OCI-LY1 (cell line): ENCODE results near the gene FBXO8.

ENCODE experiments used
- H2AFZ ChIP-seq: fragments of 200-600 bp; sonication (generic), shearing (Covaris generic); 2 replicates; pipeline ENCODE4 v1.6.0; 2014; ENCODE audit warnings: antibody characterized with exemption, mild to moderate bottlenecking, low read length
- H3F3A ChIP-seq: fragments of 200-600 bp; sonication (generic), shearing (Covaris generic); 2 replicates; pipeline ENCODE4 v1.6.0; 2014; ENCODE audit warnings: mild to moderate bottlenecking, antibody characterized with exemption, low read length, moderate library complexity; ENCODE audit not compliant: insufficient read depth
- H3K27ac ChIP-seq: fragments of 200-600 bp; sonication (generic); 2 replicates; pipeline ENCODE4 v1.5.1; 2014; ENCODE audit warnings: low read length, mixed run types, mild to moderate bottlenecking, low read depth; ENCODE audit not compliant: poor library complexity, severe bottlenecking
- H3K27me3 ChIP-seq: fragments of 200-600 bp; sonication (generic); 2 replicates; pipeline ENCODE4 v1.6.0; 2014; ENCODE audit warnings: antibody characterized with exemption, mild to moderate bottlenecking, low read length, moderate library complexity; ENCODE audit not compliant: insufficient read depth
- H3K36me3 ChIP-seq: fragments of 200-600 bp; sonication (generic); 2 replicates; pipeline ENCODE4 v1.6.1; 2014; ENCODE audit warnings: mild to moderate bottlenecking, antibody characterized with exemption, low read length, moderate library complexity, mixed read lengths; ENCODE audit not compliant: insufficient read depth
- H3K4me1 ChIP-seq: fragments of 200-600 bp; sonication (generic); 2 replicates; pipeline ENCODE4 v1.5.1; 2014; ENCODE audit warnings: mild to moderate bottlenecking, low read length, moderate library complexity; ENCODE audit not compliant: insufficient read depth, severe bottlenecking
- H3K4me2 ChIP-seq: fragments of 200-600 bp; sonication (generic), shearing (Covaris generic); 2 replicates; pipeline ENCODE4 v1.6.1; 2014; ENCODE audit warnings: low read length
- H3K4me3 ChIP-seq: fragments of 200-600 bp; sonication (generic); 2 replicates; pipeline ENCODE4 v1.5.1; 2014; ENCODE audit warnings: low read length, low read depth, mild to moderate bottlenecking, mixed read lengths; ENCODE audit not compliant: poor library complexity, severe bottlenecking
- H3K79me2 ChIP-seq: fragments of 200-600 bp; shearing (Covaris generic); 2 replicates; pipeline ENCODE4 v1.6.1; 2016; ENCODE audit warnings: mixed run types, low read length, mixed read lengths; ENCODE audit not compliant: insufficient read depth
- H3K9ac ChIP-seq: fragments of 200-600 bp; sonication (generic), shearing (Covaris generic); 2 replicates; pipeline ENCODE4 v1.6.1; 2014; ENCODE audit warnings: mild to moderate bottlenecking, low read length, mixed read lengths
- H3K9me2 ChIP-seq: fragments of 200-600 bp; sonication (generic), shearing (Covaris generic); 2 replicates; pipeline ENCODE4 v1.6.1; 2014; ENCODE audit warnings: low read depth, mild to moderate bottlenecking, low read length, mixed read lengths
- H3K9me3 ChIP-seq: fragments of 200-600 bp; shearing (Covaris generic); 2 replicates; pipeline ENCODE4 v1.6.1; 2014; ENCODE audit warnings: low read length, mixed read lengths
- H4K20me1 ChIP-seq: fragments of 200-600 bp; sonication (generic), shearing (Covaris generic); 2 replicates; pipeline ENCODE4 v1.6.0; 2016; ENCODE audit warnings: mild to moderate bottlenecking, low read length; ENCODE audit not compliant: insufficient read depth
- CTCF ChIP-seq: fragments of 200-600 bp; sonication (generic), shearing (Covaris generic); IDR thresholded peaks from 2 replicates; pipeline ENCODE4 v1.5.1; 2017; ENCODE audit warnings: mild to moderate bottlenecking, antibody characterized with exemption, low read length, moderate library complexity, mixed read lengths
- EZH2 ChIP-seq: fragments of 200-600 bp; sonication (generic), shearing (Covaris generic); IDR thresholded peaks from 2 replicates; pipeline ENCODE4 v1.8.0; 2017; ENCODE audit warnings: borderline replicate concordance, mixed run types, mild to moderate bottlenecking, antibody characterized with exemption, low read length, moderate library complexity, mixed read lengths

FBXO8 gene, protein sequence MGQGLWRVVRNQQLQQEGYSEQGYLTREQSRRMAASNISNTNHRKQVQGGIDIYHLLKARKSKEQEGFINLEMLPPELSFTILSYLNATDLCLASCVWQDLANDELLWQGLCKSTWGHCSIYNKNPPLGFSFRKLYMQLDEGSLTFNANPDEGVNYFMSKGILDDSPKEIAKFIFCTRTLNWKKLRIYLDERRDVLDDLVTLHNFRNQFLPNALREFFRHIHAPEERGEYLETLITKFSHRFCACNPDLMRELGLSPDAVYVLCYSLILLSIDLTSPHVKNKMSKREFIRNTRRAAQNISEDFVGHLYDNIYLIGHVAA

GRCh38 chr4:174283507-174284471 lies at the start of gene FBXO8, which contains the start of gene CEP44:
Gene FBXO8, minus strand, starts transcription at chr4:174283667. Its CDS starts 20,575 bp downstream, at chr4:174263092.
Gene CEP44, plus strand, starts transcription at chr4:174283911. Its CDS starts 15,211 bp downstream, at chr4:174299122.
- Histone ChIP-seq H4K20me1 (no peaks in the 10 kb centered on the region), H3F3A (no peaks in the 10 kb centered on the region), H3K79me2 (peaks cover 72% of the 10 kb centered on the region), H3K4me1 (peaks cover 40% of the 10 kb centered on the region), H3K4me2 (peak within 1 kb of the TSS; percentile 86), H2AFZ (peak within 1 kb of the TSS; percentile 95), H3K9me2 (no peaks in the 10 kb centered on the region), H3K36me3 (peaks cover 22% of the 10 kb centered on the region), H3K9me3 (peaks cover 8% of the 10 kb centered on the region; the same call in 1 of the 2 replicates), H3K27me3 (no peaks in the 10 kb centered on the region), H3K27ac (peak within 1 kb of the TSS; percentile 93), H3K4me3 (peak within 1 kb of the TSS; percentile 90), H3K9ac (peak within 1 kb of the TSS; percentile 96)
- TF ChIP-seq CTCF = no peak

DNA sequence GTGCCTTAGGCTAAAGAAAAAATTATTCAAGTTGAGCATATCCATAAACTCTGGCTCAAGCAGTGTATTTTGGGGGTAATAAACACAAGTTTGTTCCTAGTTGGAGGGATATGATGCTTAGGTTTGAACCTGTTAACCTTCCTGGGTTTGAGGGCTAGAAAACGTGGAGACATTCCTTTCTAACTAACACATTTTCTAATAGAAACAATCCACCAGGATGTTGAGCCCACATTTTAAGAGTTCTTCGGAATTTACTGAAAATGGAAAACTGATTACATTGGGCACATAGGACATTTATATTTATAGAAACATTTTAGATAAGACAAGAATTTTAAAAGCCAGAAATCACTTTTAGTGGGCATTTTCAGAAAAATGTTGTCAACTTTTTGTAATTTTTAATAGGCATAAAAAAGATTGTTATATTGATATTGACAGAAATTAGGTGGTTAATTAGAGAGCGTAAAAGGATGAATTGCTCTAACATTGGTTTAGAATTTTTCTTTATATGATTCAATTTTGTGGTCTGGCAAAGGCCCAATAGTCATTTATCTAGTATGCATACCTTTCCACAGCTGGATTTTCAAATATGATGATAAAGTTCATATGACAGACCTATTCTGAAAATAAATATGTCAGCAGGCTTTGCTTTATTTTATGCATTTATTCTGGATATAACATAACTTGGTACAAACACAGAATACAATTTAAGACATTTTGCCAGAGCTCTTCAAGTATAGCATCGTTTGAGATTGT lies 49.5 kb upstream of the FBXO8 start:
- TF ChIP-seq EZH2 = no peak
- no peaks in the 10 kb centered on the region for H3K9me3 ChIP-seq

DNA sequence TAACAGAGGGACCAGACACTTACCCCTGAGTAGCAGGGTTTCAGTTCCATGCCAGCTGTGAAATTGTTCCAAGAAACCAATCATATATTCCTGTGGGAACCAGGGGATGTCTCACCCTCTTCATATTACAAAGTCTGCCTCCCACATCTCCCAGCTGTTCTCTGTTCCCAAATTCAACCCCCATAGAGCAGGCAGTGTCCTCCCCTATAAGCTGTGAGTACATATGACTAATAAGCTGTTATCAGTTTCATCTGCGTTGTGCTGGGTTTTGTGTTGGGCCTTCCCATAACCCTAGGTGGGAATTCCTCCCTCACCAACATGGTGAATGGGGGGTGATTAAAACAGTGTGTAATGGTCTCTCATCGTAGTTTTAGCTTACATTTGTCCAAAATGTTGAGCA lies 41.3 kb upstream of the FBXO8 start:
- TF ChIP-seq EZH2 (no peak), CTCF (no peak)
- Histone ChIP-seq H3K4me1 (no peaks in the 10 kb centered on the region), H3K79me2 (no peaks in the 10 kb centered on the region), H2AFZ (no peak overlapping the region), H3K9me2 (no peaks in the 10 kb centered on the region), H4K20me1 (no peaks in the 10 kb centered on the region), H3K9ac (no peak overlapping the region), H3K27me3 (no peaks in the 10 kb centered on the region), H3K9me3 (no peaks in the 10 kb centered on the region), H3K4me2 (no peak overlapping the region), H3F3A (no peaks in the 10 kb centered on the region), H3K27ac (no peak overlapping the region), H3K36me3 (peaks cover 2% of the 10 kb centered on the region; the same call in 1 of the 2 replicates), H3K4me3 (no peak overlapping the region)

More for the DNA sequence above, 49.5 kb upstream of the FBXO8 start:
- Histone ChIP-seq H3K9ac (no peak overlapping the region), H3K4me2 (no peak overlapping the region), H3K36me3 (no peaks in the 10 kb centered on the region), H3K4me3 (no peak overlapping the region), H3K27me3 (no peaks in the 10 kb centered on the region), H2AFZ (no peak overlapping the region), H4K20me1 (no peaks in the 10 kb centered on the region), H3K4me1 (no peaks in the 10 kb centered on the region), H3K27ac (no peak overlapping the region), H3F3A (no peaks in the 10 kb centered on the region), H3K9me2 (no peaks in the 10 kb centered on the region), H3K79me2 (no peaks in the 10 kb centered on the region)
